Measurements from ENCODE around the gene THSD4. TPM values are rescaled to one million over a fixed set of nuclear protein-coding genes. Genes with fewer than 3 reads are reported as not detected.

Gene THSD4
- total RNA-seq, 1 experiment from 2014 or later = 29.3 TPM

GRCh38 chr15:71596672-71597071, 481.4 kb downstream of the THSD4 start:
- ChIA-PET CTCF (no interaction called here), POLR2A (ENCODE audit: unreplicated experiment) (interaction anchor here (0.6 kb wide), 1 partner anchor 129 kb away, joined by 4 read pairs; no protein-coding TSS in a partner anchor)
- Histone ChIP-seq H3K9me3 (ENCODE audit: insufficient read depth, low read depth) (no peaks in the 10 kb centered on the region), H3K27ac (no peak overlapping the region), H3K9me2 (ENCODE audit: insufficient read depth) (no peaks in the 10 kb centered on the region), H3K79me2 (ENCODE audit: low read depth) (no peaks in the 10 kb centered on the region), H3F3A (ENCODE audit: insufficient read depth, low read depth) (no peaks in the 10 kb centered on the region), H3K4me3 (no peak overlapping the region), H3K27me3 (ENCODE audit: insufficient read depth, low read depth) (no peaks in the 10 kb centered on the region), H3K4me1 (replicated peaks; ENCODE audit: insufficient read depth) (peaks cover 5% of the 10 kb centered on the region; the same call in 1 of the 2 replicates), H2AFZ (no peak overlapping the region), H3K4me2 (no peak overlapping the region), H3K36me3 (ENCODE audit: low read depth) (no peaks in the 10 kb centered on the region), H4K20me1 (ENCODE audit: insufficient read depth) (no peaks in the 10 kb centered on the region)
- TF ChIP-seq EZH2 (IDR thresholded peaks at IDR 0.05; ENCODE audit: low read depth) (no peak), CTCF (conservative IDR thresholded peaks at IDR 0.05) (no peak)
- intact Hi-C loops (cut with micrococcal nuclease; ENCODE audit: unreplicated experiment) = no loop called here
- BruUV-seq (replicated peaks) = no TSS peak
- peak in 1 of 2 experiments; percentile 19 for DNase-seq

GRCh38 chr15:71597126-71597525, 481.9 kb downstream of the THSD4 start:
- POLR2A ChIA-PET (ENCODE audit: unreplicated experiment) = interaction anchor here (0.6 kb wide), 1 partner anchor 129 kb away, joined by 4 read pairs; no protein-coding TSS in a partner anchor
- H3K36me3 ChIP-seq (ENCODE audit: low read depth) = no peaks in the 10 kb centered on the region
- H3K79me2 ChIP-seq (ENCODE audit: low read depth) = no peaks in the 10 kb centered on the region
- H3K4me2 ChIP-seq = no peak overlapping the region
- CTCF ChIA-PET = no interaction called here
- H3K4me3 ChIP-seq = no peak overlapping the region
- no peaks in the 10 kb centered on the region for H4K20me1 ChIP-seq (ENCODE audit: insufficient read depth)
- H3K27me3 ChIP-seq (ENCODE audit: insufficient read depth, low read depth) = no peaks in the 10 kb centered on the region
- H3K9me3 ChIP-seq (ENCODE audit: insufficient read depth, low read depth) = no peaks in the 10 kb centered on the region
- no peaks in the 10 kb centered on the region for H3F3A ChIP-seq (ENCODE audit: insufficient read depth, low read depth)
- intact Hi-C loops (cut with micrococcal nuclease; ENCODE audit: unreplicated experiment) = no loop called here
- peaks cover 5% of the 10 kb centered on the region; the same call in 1 of the 2 replicates for H3K4me1 ChIP-seq (replicated peaks; ENCODE audit: insufficient read depth)
- DNase-seq = no peak
- TF ChIP-seq CTCF (conservative IDR thresholded peaks at IDR 0.05) (no peak), EZH2 (IDR thresholded peaks at IDR 0.05; ENCODE audit: low read depth) (no peak)
- H3K9me2 ChIP-seq (ENCODE audit: insufficient read depth) = no peaks in the 10 kb centered on the region
- H3K27ac ChIP-seq = no peak overlapping the region
- no peak overlapping the region for H2AFZ ChIP-seq
- no TSS peak for BruUV-seq (replicated peaks)

- H3K9me2 ChIP-seq (ENCODE audit: insufficient read depth) = no peaks in the 10 kb centered on the region
- no peak overlapping the region for H3K27ac ChIP-seq
- BruUV-seq (replicated peaks) = no TSS peak
- DNase-seq = no peak
- no peaks in the 10 kb centered on the region for H3K9me3 ChIP-seq (ENCODE audit: insufficient read depth, low read depth)
- H4K20me1 ChIP-seq (ENCODE audit: insufficient read depth) = no peaks in the 10 kb centered on the region
- H3K4me2 ChIP-seq = no peak overlapping the region
- H3F3A ChIP-seq (ENCODE audit: insufficient read depth, low read depth) = no peaks in the 10 kb centered on the region
- intact Hi-C loops (cut with micrococcal nuclease; ENCODE audit: unreplicated experiment) = no loop called here
- H3K27me3 ChIP-seq (ENCODE audit: insufficient read depth, low read depth) = no peaks in the 10 kb centered on the region
- H3K79me2 ChIP-seq (ENCODE audit: low read depth) = no peaks in the 10 kb centered on the region
- TF ChIP-seq CTCF (conservative IDR thresholded peaks at IDR 0.05) (no peak), EZH2 (IDR thresholded peaks at IDR 0.05; ENCODE audit: low read depth) (no peak)
- H3K36me3 ChIP-seq (ENCODE audit: low read depth) = no peaks in the 10 kb centered on the region
- CTCF ChIA-PET = no interaction called here
- peaks cover 5% of the 10 kb centered on the region; the same call in 1 of the 2 replicates for H3K4me1 ChIP-seq (replicated peaks; ENCODE audit: insufficient read depth)
- no peak overlapping the region for H2AFZ ChIP-seq
- no peak overlapping the region for H3K4me3 ChIP-seq
- POLR2A ChIA-PET (ENCODE audit: unreplicated experiment) = no interaction called here
Measured at GRCh38 chr15:71597637-71598036, 482.4 kb downstream of the THSD4 start.
